GM19238 (cell line): Measurements from ENCODE around the gene NFKBIB.

ENCODE experiments used
- DNase-seq: peaks from one replicate; pipeline ENCODE4 v3.0.0; 2011; ENCODE audit warnings: low spot score; ENCODE audit not compliant: insufficient read length

Gene NFKBIB

DNA sequence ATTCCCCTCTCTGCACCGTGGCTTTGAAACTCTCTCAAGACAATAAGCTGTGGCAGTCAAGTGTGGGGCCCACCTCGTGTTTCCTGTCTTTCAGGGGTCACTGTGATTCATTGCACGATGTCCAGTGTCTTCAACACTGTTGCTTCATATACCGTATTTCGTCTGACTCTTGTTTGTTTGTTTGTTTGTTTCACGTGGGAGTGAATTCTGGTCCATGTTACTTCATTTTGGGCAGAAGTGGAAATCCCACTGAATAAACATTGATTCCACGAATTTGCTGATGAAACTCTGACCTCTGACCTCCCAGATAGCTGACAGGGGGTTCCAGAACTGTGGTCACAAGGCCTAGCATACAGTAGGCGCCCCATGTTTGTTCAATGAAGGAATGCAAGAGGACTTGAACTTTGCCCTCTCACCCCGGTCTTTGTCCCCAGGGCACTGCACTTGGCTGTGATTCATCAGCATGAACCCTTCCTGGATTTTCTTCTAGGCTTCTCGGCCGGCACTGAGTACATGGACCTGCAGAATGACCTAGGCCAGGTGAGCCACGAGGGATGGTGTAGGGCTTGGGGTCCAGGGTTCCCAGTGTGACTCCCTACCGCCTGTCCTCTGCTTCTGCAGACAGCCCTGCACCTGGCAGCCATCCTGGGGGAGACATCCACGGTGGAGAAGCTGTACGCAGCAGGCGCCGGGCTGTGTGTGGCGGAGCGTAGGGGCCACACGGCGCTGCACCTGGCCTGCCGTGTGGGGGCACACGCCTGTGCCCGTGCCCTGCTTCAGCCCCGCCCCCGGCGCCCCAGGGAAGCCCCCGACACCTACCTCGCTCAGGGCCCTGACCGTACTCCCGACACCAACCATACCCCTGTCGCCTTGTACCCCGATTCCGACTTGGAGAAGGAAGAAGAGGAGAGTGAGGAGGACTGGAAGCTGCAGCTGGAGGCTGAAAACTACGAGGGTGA, 5.1 kb downstream of the NFKBIB start:
- no peak for DNase-seq

DNA sequence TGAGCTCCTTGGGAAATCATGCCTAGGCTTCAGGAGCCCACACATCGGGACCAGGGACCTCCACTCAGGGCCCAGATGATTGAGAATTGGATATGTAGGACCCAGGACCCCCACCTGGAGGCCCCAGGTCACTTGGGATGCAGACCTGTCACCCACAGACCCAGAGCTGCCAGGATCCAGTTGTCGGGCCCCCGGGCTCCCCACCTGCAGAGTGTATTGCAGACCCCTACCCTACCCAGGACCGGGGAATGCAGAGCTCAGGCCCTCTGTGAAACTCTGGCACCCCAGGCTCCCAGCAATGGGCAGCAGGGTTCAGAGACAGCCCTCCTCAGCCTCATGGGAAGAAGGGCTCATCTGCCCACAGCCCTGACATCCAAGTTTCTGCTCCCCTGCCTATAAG, 5.9 kb downstream of the NFKBIB start:
- DNase-seq: no peak

DNA sequence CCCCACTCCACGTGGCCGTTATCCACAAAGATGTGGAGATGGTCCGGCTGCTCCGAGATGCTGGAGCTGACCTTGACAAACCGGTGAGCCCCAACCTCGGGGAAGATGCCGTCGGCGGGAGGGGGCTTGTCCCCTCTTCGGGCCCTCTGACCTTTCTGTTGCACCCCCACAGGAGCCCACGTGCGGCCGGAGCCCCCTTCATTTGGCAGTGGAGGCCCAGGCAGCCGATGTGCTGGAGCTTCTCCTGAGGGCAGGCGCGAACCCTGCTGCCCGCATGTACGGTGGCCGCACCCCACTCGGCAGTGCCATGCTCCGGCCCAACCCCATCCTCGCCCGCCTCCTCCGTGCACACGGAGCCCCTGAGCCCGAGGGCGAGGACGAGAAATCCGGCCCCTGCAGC, 7.5 kb downstream of the NFKBIB start:
- DNase-seq: no peak

DNA sequence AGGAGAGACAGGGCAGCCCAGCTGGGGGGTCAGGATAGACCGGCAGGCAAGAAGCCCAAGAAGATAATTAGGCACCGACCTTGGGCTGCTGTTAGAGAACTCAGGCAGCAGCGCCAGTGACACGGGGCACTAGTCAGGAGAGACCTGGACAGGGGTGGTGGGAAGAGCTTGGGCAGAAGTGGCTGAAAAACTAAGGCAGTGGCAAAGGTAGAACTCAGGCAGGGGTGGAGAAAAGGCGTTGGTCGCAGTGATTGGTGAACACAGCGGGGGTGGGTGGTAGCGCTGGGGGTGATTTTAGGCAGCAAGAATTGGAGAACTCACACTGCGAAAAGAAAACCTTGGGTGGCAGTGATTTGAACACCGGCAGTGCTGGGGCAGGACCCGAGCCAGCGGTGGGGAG, 7.9 kb downstream of the NFKBIB start:
- no peak for DNase-seq

DNA sequence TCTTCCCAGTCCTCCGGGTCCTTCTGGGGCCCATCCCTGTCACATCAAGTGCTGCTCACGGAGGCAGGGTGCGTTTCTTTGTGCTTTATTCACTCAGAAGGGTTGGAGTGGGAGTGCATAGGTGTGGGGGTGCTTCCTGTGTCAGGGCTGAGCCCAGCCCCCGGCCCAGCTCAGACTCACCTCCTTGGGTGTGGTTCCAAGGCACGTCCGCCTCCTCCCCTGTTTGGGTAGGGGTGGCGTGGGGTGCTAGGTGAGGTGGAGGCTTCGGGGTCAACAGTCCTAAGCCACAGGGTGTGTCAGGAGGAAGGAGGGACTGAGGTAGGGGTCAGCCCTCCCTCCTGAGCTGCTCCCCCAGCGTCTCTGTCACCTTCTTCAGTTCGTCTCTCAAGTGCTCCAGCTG, 9.1 kb downstream of the NFKBIB start:
- no peak for DNase-seq

DNA sequence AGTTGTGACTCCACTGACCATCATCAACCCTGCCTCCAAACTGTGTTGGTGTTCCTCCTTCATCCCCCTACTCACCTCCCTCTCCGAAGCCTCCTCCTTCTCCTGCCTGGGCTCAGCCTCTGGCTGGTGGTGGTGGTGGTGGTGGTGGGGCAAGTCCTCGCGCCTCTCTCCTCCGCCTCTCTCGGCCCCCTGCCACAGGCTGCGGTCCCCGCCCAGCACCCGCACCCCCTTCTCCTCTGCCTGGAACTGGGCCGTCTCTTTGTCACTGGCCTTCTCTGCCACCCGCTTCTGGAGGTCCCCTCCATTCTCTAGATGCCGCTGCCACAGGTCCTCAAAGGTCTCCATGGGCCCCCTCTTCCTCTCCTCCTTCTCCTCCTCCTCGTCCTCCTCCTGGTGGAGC, 10.7 kb downstream of the NFKBIB start:
- no peak for DNase-seq

DNA sequence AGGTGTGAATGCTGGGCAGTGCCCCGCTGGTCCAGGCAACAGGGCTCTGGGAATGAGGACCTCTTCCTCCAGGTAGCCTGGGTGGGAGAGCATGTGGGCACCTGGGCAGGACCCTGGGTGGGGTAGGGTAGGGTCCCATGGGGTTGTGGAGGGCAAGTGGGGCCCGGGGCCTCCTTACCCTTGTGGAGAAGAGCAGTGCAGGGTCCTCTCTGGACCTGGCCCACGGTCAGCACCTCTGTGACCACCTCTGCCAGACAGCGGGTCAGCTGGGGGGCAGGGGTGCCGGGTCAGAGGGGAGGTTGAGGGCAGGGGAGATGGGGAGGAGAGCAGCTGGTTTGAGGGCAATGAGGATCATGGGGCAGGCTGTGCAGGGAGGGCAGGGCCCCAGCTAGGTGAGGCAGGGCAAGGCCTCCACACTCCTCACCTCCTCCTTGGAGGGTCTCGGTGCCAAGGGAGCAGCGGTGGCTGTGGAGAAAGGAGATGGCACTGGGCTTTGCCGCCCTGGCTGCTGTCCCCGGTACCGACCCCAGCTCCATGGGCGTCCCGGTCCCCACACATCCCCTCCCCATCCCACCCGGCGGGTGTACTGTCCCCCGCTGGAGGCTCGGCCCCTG, 11.7 kb downstream of the NFKBIB start:
- DNase-seq: no peak

DNA sequence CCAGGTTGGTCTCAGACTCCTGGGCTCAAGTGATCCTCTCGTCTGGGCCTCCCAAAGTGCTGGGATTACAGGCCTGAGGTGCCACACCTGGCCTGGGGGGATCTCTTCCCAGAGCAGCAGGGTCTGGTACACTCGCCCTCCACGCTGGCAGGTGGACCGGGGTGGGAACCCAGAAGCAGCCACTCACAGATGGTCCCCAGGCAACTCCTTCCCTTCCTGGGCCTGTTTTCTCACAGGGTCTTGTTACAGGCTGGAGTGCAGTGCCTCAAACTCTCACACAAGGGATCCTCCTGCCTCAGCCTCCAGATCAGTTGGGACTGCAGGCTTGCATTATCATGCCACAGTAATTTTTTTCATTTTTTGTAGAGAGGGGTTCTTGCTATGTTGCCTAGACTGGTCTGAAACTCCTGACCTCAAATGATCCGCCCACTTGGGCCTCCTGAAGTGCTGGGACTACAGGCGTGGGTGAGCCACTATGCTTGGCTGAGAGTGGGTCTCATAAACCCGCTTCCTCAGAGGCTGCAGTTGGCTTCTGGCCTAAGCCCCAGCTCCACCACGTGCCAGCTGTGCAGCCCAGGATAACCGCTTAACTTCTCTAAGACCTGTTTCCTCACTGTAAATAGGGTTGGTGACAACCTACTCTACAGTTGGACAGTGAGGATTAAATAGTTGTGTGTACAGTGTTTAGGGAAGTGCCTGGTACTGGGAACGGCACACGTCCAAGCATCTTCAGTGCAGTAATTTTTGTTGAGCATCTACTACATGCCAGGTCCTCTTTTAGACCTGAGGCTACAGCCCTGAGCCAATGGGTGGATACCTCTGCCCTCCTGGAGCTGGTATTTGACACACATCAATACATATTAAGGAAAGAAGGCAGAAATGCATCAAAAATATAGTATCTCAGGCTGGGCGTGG, 13.1 kb downstream of the NFKBIB start:
- no peak for DNase-seq

DNA sequence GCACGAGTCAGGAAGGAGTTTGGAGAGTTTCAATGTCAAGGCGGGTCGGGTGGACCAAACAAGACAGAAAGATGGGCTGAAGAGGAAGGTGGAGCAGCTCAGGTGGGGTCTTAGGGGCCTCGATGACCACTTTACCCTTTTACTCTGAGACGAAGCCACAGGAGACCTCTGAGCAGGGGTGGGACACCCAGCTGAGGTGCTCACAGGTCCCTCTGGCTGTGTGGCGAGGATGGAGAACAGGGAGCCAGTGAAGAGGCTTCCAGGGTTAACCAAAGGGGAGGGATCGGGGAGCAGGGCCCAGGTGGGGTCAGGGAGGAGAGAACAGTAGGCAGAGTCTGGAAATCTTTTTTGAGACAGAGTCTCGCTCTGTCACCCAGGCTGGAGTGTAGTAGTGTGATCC, 14.2 kb downstream of the NFKBIB start:
- DNase-seq: no peak

DNA sequence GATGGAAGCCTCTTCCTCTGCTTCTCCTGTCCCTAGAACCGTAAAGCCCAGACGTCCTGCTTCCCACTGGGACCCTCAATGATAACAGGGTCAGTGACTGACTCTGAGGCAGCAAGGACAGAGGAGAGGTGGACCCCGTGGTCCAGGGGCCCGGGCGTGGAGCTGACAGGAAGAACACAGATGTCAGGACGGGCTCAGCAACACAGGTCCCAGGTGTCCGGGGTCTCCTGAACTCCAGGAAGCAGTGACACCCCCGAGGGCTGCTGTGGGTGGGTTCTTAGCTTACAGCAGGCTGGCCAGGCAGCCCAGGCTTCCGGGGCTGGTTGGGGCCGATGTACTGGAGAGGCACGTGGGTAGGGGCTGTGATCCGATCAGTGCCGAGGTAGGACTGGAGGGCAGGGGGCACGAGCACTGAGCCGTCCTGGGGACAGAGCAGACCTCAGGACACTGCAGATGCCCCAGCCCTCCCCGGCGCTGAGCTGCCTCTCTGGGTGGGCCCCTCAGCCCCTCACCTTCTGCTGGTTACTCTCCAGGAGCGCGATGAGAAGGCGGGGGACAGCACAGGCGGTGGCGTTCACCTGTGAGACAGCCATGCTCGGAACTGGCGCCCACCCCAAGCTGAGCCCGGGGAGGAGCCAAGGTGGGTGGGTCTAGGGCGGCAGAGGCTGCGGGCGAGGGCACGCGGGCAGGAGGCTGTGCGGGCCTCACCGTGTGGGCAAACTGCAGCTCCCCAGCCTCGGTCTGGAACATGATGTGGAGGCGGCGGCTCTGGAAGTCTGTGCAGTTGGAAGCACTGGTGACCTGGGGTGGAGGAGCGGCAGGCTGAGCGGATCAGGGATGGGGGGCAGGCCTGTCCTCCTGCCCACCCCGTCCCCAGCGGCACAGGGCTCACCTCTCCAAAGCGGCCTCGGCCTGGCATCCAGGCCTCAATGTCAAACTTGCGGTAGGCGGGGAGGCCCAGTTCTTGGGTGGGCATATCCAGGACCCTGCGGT, 15.9 kb downstream of the NFKBIB start:
- DNase-seq: no peak

DNA sequence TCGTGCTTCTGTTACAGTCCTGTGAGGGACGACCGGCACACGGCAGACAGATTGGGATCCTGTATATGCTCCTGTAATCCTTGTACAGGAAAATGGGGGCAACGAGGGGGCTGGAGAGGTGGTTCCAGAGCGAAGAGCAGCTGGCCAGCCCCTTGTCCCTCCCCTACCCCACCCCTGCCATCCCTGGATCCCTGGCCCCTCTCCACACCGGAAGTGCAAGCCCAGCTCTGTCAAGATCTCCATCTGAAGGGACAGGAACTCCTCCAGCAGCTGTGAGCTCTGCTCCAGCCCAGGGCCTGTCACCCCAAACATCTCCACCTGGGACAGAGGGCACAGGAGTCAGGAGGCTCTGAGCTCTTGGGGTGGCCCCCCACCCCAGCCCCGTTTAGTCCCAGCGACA, 17.7 kb downstream of the NFKBIB start:
- no peak for DNase-seq

DNA sequence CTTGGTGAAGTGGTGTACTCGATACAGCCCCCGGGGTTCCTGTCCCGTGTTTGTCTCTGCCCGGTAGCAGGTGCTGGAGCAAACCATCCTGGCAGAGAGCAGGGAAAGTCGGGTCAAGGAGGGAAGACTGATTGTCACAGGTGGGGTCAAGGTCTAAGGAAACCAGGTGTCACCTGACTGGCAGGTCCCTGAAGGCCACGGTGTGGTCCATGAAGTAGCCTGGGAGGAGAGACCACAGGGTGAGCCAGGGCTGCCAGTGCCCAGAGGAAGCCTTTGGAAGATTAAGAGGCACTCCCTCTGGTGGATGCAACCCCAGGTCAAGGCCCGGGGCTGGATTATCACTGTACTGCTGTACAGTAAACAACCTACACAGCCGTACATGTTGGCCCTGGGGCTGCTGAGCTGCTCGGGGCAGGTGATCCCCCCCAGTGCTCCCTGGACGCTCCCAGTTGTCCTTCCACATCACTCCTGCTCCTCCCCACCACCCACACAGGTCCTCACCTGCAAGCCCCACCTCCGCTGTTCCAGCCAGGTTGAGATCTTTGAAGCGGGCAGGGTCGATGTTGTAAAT, 18.2 kb downstream of the NFKBIB start:
- DNase-seq: no peak

DNA sequence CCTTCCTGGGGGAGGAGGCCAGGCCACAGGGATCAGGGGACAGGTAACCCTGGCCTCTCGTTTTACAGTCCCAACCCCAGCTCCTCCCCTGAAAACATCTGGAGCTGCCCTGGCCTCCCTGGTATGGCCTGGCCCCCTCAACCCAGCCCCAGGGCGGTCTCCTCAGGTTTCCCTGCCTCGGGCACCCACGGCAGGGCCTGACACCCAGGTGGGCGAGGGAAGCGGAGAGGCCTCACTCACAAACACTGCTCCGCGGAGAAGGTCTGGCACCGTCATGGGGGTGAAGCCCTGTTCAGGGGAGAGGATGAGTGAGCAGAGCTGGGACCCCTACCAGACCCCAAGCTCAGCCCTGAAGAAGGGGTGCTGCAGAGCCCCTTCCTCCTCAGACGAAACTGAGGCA, 18.8 kb downstream of the NFKBIB start:
- no peak for DNase-seq

DNA sequence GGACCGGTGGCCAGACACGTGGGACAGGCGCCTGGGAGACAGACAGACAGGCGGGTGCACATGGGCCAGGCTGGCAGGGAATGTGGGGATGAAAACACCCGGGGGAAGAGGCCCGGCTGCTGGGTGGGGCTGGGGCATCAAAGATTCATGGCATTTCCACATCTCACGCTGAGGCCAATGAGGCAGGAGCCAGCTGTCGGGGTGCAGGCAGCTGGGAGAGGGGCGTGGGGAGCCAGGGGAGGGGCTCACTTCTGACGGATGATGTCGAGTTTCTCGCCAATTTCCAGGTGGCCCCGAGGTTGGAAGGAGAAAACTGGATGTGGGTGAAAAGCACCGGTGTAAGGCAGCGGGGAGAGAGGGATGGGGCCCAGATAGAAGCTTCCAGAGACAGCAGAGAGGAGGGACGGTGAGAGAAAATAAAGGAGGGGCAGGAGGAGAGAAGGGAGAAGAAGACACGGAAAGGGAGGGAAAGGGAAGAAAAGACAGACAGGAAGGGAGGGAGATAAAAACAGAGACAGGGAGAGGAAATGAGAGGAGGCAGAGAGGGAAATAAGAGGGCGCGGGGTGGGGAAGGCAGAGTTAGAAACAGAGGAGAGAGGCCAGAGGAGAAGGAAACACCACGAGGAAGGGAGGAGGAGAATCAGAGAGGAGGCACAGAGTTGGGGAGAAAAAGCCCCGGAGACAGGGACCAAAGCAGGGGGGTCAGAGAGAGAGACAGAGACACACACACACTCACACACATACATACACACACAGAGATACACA, 20.2 kb downstream of the NFKBIB start:
- no peak for DNase-seq

DNA sequence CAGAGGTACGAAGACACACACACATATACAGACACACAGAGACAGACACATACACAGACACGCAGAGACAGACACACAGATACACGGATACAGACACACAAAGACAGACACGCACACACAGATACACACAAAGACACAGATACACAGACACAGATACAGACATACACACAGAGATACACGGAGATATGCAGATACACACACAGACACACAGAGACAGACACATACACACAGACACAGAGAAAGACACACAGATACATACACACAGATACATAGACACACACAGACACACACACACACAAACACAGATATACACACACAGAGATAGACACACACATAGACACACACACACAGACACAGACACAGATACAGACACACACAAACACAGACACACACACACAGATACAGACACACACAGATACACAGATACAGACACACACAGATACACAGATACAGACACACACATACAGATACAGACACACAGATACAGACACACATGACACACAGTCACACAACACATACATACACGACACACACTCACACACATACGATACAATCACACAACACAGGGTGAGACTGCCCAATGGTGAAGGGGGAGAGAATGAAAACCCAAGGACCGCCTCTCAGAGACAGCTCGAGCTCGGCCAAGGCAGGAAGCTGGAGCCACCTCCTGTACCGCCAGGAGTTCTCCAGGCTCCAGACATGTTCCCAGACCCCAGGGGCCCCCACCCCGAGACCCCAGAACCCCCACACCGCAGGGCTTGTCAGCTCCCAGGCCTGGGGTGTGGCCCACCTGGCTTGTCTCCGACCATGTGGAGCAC, 21.0 kb downstream of the NFKBIB start:
- no peak for DNase-seq

DNA sequence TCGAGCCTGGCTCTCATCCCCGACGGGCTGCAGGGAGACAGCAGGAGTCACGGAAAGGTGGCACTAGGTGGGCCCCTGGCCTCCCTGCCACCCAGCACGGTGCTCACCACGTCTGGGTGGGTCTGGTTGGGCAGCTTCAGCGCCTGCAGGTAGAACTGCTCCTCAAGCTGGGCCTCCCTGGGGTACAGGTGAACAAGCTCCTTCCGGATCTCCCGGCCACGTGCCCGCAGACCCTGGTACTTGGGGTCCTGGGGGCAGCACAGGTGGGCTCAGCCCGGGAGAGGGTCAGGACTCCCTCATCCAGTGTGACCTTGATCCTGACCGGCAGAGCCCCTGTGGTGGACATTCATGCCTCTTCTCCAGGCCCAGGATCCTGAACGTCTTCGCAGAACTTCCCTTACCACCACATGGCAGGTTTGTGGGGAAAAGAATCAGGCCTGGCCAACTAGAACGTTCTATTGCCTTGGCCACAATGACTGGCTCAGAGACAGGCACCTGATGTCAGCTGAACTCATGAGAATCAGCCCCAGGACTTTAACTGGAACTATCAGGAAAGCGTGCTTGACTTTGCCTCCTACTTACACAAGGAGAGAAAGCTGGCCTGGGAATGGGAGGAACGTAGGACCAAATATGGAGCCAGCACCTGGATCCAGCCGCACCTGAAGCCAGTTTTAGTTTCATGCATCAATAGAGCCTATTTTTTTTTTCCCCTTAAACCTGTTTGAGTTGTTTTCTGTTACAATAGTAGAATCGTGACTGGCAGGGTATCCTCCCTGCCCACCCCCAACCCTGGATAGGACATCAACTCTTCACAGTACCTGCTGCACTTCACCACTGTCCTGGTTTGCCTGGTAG, 21.9 kb downstream of the NFKBIB start:
- no peak for DNase-seq

DNA sequence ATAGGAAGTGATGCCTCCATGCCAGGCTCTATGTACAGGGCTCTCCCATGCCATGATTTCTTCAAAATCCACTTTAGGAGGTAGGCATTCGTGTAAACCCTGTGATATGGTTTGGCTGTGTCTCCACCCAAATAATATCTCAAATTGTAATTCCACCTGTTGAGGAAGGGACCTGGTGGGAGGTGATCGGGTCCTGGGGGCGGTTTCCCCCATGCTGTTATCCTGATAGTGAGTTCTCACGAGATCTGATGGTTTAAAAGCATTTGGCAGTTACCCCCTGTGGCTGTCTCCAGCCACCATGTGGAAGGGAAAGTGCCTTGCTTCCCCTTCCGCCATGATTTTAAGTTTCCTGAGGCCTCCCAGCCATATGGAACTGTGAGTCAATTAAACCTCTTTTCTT, 22.7 kb downstream of the NFKBIB start:
- DNase-seq: no peak

DNA sequence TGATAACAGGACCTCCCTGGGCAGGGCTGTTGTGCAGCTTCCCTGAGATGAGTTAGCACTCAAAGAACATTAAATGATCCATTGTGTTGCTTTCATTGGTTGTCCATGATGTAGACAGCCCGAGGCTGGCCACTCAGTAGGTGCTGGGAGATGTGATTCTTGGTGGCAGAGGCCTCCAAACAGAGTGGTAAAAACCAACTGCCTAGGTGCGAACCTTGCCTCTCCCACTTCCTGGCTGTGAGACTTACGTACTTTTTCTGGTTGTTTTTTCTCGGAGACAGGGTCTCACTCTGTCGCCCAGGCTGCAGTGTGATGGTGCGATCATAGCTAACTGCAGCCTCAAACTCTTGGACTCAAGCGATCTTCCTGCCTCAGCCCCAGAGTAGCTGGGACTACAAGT, 24.6 kb downstream of the NFKBIB start:
- DNase-seq: no peak
